Thoracic aorta (tissue), 2 donors: Measurements from ENCODE around the gene PRDM1. TPM values are rescaled to one million over a fixed set of nuclear protein-coding genes. Genes with fewer than 3 reads are reported as not detected.

ENCODE experiments used
- ATAC-seq: fragments of 150-250 bp; one replicate; pipeline ENCODE4 v1.8.0; 2017; ENCODE audit warnings: low read depth; ENCODE audit not compliant: insufficient number of reproducible peaks, low FRiP score
- DNase-seq: peaks from one replicate; pipeline ENCODE4 v3.0.0-alpha.2; 2020; ENCODE audit warnings: low spot score
- H3K27ac ChIP-seq, 2 donors: fragments of 200-600 bp; sonication (generic); 1 replicate in 1 of 2; 2 replicates in 1 of 2; pipeline ENCODE4 v1.5.1; 2016; ENCODE audit warnings: mild to moderate bottlenecking in 2 of 2, moderate library complexity in 2 of 2
- H3K27me3 ChIP-seq: fragments of 200-600 bp; sonication (generic); replicated peaks from 2 replicates; pipeline ENCODE4 v1.6.0; 2016; ENCODE audit warnings: mild to moderate bottlenecking; ENCODE audit not compliant: insufficient read depth
- H3K36me3 ChIP-seq: fragments of 200-600 bp; sonication (generic); one replicate; pipeline ENCODE4 v1.5.1; 2016
- H3K4me1 ChIP-seq, 2 donors: fragments of 200-600 bp; sonication (generic); 1 replicate in 1 of 2; 2 replicates in 1 of 2; pipeline versions ENCODE4 v1.5.1 to v1.6.0; 2016; ENCODE audit warnings: low read depth in 2 of 2, mild to moderate bottlenecking in 1 of 2; ENCODE audit not compliant: control insufficient read depth in 1 of 2
- H3K4me3 ChIP-seq: fragments of 200-600 bp; sonication (generic); 2 replicates; pipeline ENCODE4 v1.5.1; 2016; ENCODE audit warnings: mild to moderate bottlenecking
- H3K9me3 ChIP-seq: fragments of 200-600 bp; sonication (generic); 2 replicates; pipeline ENCODE4 v1.5.1; 2016
- CTCF ChIP-seq: fragments of 200-600 bp; sonication (generic); IDR thresholded peaks from one replicate; pipeline ENCODE4 v1.5.1; 2019; ENCODE audit warnings: antibody characterized with exemption
- total RNA-seq, 2 donors: library from RNA; depleted of rRNA; stranded (reverse); fragments of >200 nt; gene quantifications; one replicate each; pipeline versions ENCODE4 v1.1.0 to v1.2.3, GENCODE V29; 2016

PRDM1 gene
- total RNA-seq, 2 donors from 2014 or later: 4.1 to 7.9 TPM

- ATAC-seq: no peak
- H3K36me3 ChIP-seq: no peaks in the 10 kb centered on the region
Measured at GRCh38 chr6:106060167-106060566, 26.0 kb upstream of the PRDM1 start.

GRCh38 chr6:106063448-106063850, 22.7 kb upstream of the PRDM1 start:
- no peaks in the 10 kb centered on the region for H3K9me3 ChIP-seq
- H3K4me3 ChIP-seq: no peak overlapping the region
- no peaks in the 10 kb centered on the region for H3K4me1 ChIP-seq
- no peak for ATAC-seq
- H3K36me3 ChIP-seq: no peaks in the 10 kb centered on the region
- TF ChIP-seq CTCF: no peak
- no peak overlapping the region for H3K27ac ChIP-seq
- no peaks in the 10 kb centered on the region for H3K27me3 ChIP-seq
- no peak for DNase-seq

More at GRCh38 chr6:106060167-106060566, 26.0 kb upstream of the PRDM1 start:
- Histone ChIP-seq H3K27me3 (no peaks in the 10 kb centered on the region), H3K4me3 (no peak overlapping the region), H3K27ac (no peak overlapping the region), H3K4me1 (no peaks in the 10 kb centered on the region), H3K9me3 (no peaks in the 10 kb centered on the region)
- no peak for DNase-seq
- TF ChIP-seq CTCF: no peak

GRCh38 chr6:106064142-106064541, 22.0 kb upstream of the PRDM1 start:
- H3K36me3 ChIP-seq: no peaks in the 10 kb centered on the region
- no peak for TF ChIP-seq CTCF
- no peaks in the 10 kb centered on the region for H3K9me3 ChIP-seq
- DNase-seq (no peak), ATAC-seq (no peak)
- no peaks in the 10 kb centered on the region for H3K27me3 ChIP-seq
- no peak overlapping the region for H3K27ac ChIP-seq
- H3K4me1 ChIP-seq: no peaks in the 10 kb centered on the region
- no peak overlapping the region for H3K4me3 ChIP-seq

GRCh38 chr6:106064756-106065155, 21.4 kb upstream of the PRDM1 start:
- Histone ChIP-seq H3K4me3 (no peak overlapping the region), H3K4me1 (peaks cover 0 to 4% of the 10 kb centered on the region in 2 donors), H3K27ac (no peak overlapping the region), H3K27me3 (no peaks in the 10 kb centered on the region), H3K9me3 (no peaks in the 10 kb centered on the region), H3K36me3 (no peaks in the 10 kb centered on the region)
- ATAC-seq: no peak
- DNase-seq: no peak
- no peak for TF ChIP-seq CTCF

GRCh38 chr6:106066989-106067388, 19.1 kb upstream of the PRDM1 start:
- Histone ChIP-seq H3K36me3 (no peaks in the 10 kb centered on the region), H3K4me1 (peaks cover 0 to 6% of the 10 kb centered on the region in 2 donors), H3K9me3 (no peaks in the 10 kb centered on the region), H3K27ac (no peak overlapping the region), H3K27me3 (no peaks in the 10 kb centered on the region), H3K4me3 (no peak overlapping the region)
- no peak for DNase-seq
- TF ChIP-seq CTCF: no peak
- ATAC-seq: no peak
